Urinary bladder (tissue), 4 donors: ENCODE measurements around the gene AGK. TPM values are rescaled to one million over a fixed set of nuclear protein-coding genes. Genes with fewer than 3 reads are reported as not detected.
A peak's percentile ranks its signal among the peaks of the same experiment; 100 is the strongest.
"Not testable (repeated sequence)": the region's sequence is repeated elsewhere in the genome, so short reads cannot be mapped to it uniquely, and the experiment has no call there.

Source experiments
- DNase-seq: peaks from one replicate; pipeline ENCODE4 v3.0.0-alpha.2; 2015; ENCODE audit errors: extremely low spot score
- H3K27ac ChIP-seq: one replicate; pipeline ENCODE4 v1.5.1; 2013; ENCODE audit warnings: low read depth, mild to moderate bottlenecking, moderate library complexity
- H3K36me3 ChIP-seq: one replicate; pipeline ENCODE4 v1.6.1; 2013; ENCODE audit warnings: mild to moderate bottlenecking, moderate library complexity; ENCODE audit not compliant: insufficient read depth
- H3K4me1 ChIP-seq: one replicate; pipeline ENCODE4 v1.6.1; 2013; ENCODE audit warnings: mild to moderate bottlenecking, moderate library complexity; ENCODE audit not compliant: insufficient read depth
- H3K4me3 ChIP-seq: one replicate; pipeline ENCODE4 v1.5.1; 2013; ENCODE audit warnings: low read depth, low read length
- WGBS: extraction: QIAGEN DNeasy Blood & Tissue Kit; methylation state at CpG from one replicate; pipeline ENCODE4 v1.1.7; 2013; 5-methylcytosine and 5-hydroxymethylcytosine counted together
- polyA plus RNA-seq: library from polyadenylated mRNA; stranded (reverse); fragments of 200-250 nt; gene quantifications from one replicate; pipeline ENCODE4 v1.2.3, GENCODE V29; 2013
- total RNA-seq: library from RNA; depleted of rRNA; stranded (reverse); fragments of >200 nt; gene quantifications from one replicate; pipeline ENCODE4 v1.2.3, GENCODE V29; 2014
- donor health status: healthy with polysubstance abuse.
- donor health status: healthy.

The AGK gene
- total and polyA plus RNA-seq, 2 donors: 16.2 to 51.0 TPM

GRCh38 chr7:141534757-141535737 is 16.2 kb upstream of the AGK start:
- WGBS: 48% methylated on average over 9 of the region's 9 CpGs
- Histone ChIP-seq H3K4me1 (no peaks in the 10 kb centered on the region), H3K27ac (no peak overlapping the region), H3K4me3 (no peak overlapping the region), H3K36me3 (no peaks in the 10 kb centered on the region)
- DNase-seq: no peak

GRCh38 chr7:141537906-141538305 is 13.3 kb upstream of the AGK start:
- H3K4me3 ChIP-seq: no peak overlapping the region
- no peak for DNase-seq
- H3K4me1 ChIP-seq: no peaks in the 10 kb centered on the region
- no peak overlapping the region for H3K27ac ChIP-seq
- H3K36me3 ChIP-seq: no peaks in the 10 kb centered on the region

- Histone ChIP-seq H3K4me1 (no peaks in the 10 kb centered on the region), H3K36me3 (no peaks in the 10 kb centered on the region), H3K27ac (no peak overlapping the region), H3K4me3 (no peak overlapping the region)
- 70% methylated on average over 2 of the region's 2 CpGs for WGBS
- no peak for DNase-seq
Measured at GRCh38 chr7:141541375-141541774, 9.8 kb upstream of the AGK start.

- no peak for DNase-seq
- Histone ChIP-seq H3K4me3 (no peak overlapping the region), H3K27ac (no peak overlapping the region), H3K36me3 (no peaks in the 10 kb centered on the region), H3K4me1 (no peaks in the 10 kb centered on the region)
- WGBS: 50% methylated on average over 1 of the region's 1 CpG
Measured at GRCh38 chr7:141544831-141545230, 6.4 kb upstream of the AGK start.

- Histone ChIP-seq H3K27ac (no peak overlapping the region), H3K36me3 (no peaks in the 10 kb centered on the region), H3K4me3 (no peak overlapping the region), H3K4me1 (no peaks in the 10 kb centered on the region)
- DNase-seq: no peak
- WGBS: 89% methylated on average over 2 of the region's 2 CpGs
Measured at GRCh38 chr7:141549582-141549981, 1.6 kb upstream of the AGK start.

- DNase-seq: peak; percentile 11
- 31% methylated on average over 18 of the region's 18 CpGs for WGBS
- Histone ChIP-seq H3K4me3 (peak overlapping the region; percentile 98), H3K27ac (no peak overlapping the region), H3K36me3 (no peaks in the 10 kb centered on the region), H3K4me1 (no peaks in the 10 kb centered on the region)
Measured at GRCh38 chr7:141550386-141551093, 670 bp upstream of the AGK start.

GRCh38 chr7:141551782-141552181 is 572 bp downstream of the AGK start:
- Histone ChIP-seq H3K36me3 (no peaks in the 10 kb centered on the region), H3K27ac (no peak overlapping the region), H3K4me3 (peak overlapping the region; percentile 98), H3K4me1 (no peaks in the 10 kb centered on the region)
- 12% methylated on average over 4 of the region's 4 CpGs for WGBS
- no peak for DNase-seq

GRCh38 chr7:141557360-141557759 is 6.2 kb downstream of the AGK start:
- no peak for DNase-seq
- no peak overlapping the region for H3K27ac ChIP-seq
- no peak overlapping the region for H3K4me3 ChIP-seq
- H3K4me1 ChIP-seq: no peaks in the 10 kb centered on the region
- H3K36me3 ChIP-seq: no peaks in the 10 kb centered on the region
- 89% methylated on average over 3 of the region's 3 CpGs for WGBS

- H3K36me3 ChIP-seq, DNase-seq, H3K4me1 ChIP-seq, H3K4me3 ChIP-seq, H3K27ac ChIP-seq: not testable (repeated sequence)
- 91% methylated on average over 11 of the region's 11 CpGs for WGBS
Measured at GRCh38 chr7:141557831-141558531, 6.8 kb downstream of the AGK start.

GRCh38 chr7:141558544-141559183 is 7.5 kb downstream of the AGK start:
- Histone ChIP-seq H3K4me3 (no peak overlapping the region), H3K36me3 (no peaks in the 10 kb centered on the region), H3K4me1 (no peaks in the 10 kb centered on the region), H3K27ac (no peak overlapping the region)
- DNase-seq: no peak
- WGBS: 82% methylated on average over 3 of the region's 3 CpGs

GRCh38 chr7:141559961-141560360 is 8.8 kb downstream of the AGK start:
- H3K36me3 ChIP-seq: no peaks in the 10 kb centered on the region

GRCh38 chr7:141562036-141562435 is 10.8 kb downstream of the AGK start:
- DNase-seq: no peak
- H3K36me3 ChIP-seq: no peaks in the 10 kb centered on the region
- WGBS: 92% methylated on average over 5 of the region's 5 CpGs
- H3K27ac ChIP-seq: no peak overlapping the region
- H3K4me3 ChIP-seq: no peak overlapping the region
- no peaks in the 10 kb centered on the region for H3K4me1 ChIP-seq

More at GRCh38 chr7:141559961-141560360, 8.8 kb downstream of the AGK start:
- no peaks in the 10 kb centered on the region for H3K4me1 ChIP-seq
- no peak overlapping the region for H3K4me3 ChIP-seq
- no peak overlapping the region for H3K27ac ChIP-seq
- 91% methylated on average over 1 of the region's 1 CpG for WGBS
- DNase-seq: no peak

GRCh38 chr7:141562543-141562942 is 11.3 kb downstream of the AGK start:
- DNase-seq: no peak
- no peaks in the 10 kb centered on the region for H3K36me3 ChIP-seq
- WGBS: 94% methylated on average over 5 of the region's 5 CpGs
- H3K4me1 ChIP-seq: no peaks in the 10 kb centered on the region
- H3K4me3 ChIP-seq: no peak overlapping the region
- H3K27ac ChIP-seq: no peak overlapping the region
